Measurements from ENCODE around the gene GTPBP3. TPM values are rescaled to one million over a fixed set of nuclear protein-coding genes. Genes with fewer than 3 reads are reported as not detected.

GTPBP3 gene
- total and polyA plus RNA-seq, 9 of the 15 experiments (the other 6 are each of a cell fraction or from before 2014, with no cell fraction given), result 4.9 to 124 (median 22.6) TPM

- no peak for TF ChIP-seq NFXL1 (CRISPR knock-in tag; IDR thresholded peaks at IDR 0.05)
- no peak for TF ChIP-seq ATF6 (CRISPR knock-in tag; IDR thresholded peaks at IDR 0.05)
- no peak for TF ChIP-seq RBM22 (IDR thresholded peaks at IDR 0.05; ENCODE audit: low read depth, low read length, poor library complexity, severe bottlenecking)
- TF ChIP-seq PML (IDR thresholded peaks at IDR 0.05; ENCODE audit: low read length), result 0 out of 2 replicates have a peak, but pooled peaks have one; percentile 36
- peak; percentile 98 for TF ChIP-seq KLF1 (tag; IDR thresholded peaks at IDR 0.05)
- TF ChIP-seq ZBTB9 (CRISPR knock-in tag; IDR thresholded peaks at IDR 0.05), result no peak
- TF ChIP-seq ZBED1 (IDR thresholded peaks at IDR 0.05), result no peak
- TF ChIP-seq SMARCA5 (IDR thresholded peaks at IDR 0.05), result no peak
- no peak for TF ChIP-seq HLTF (IDR thresholded peaks at IDR 0.05)
- TF ChIP-seq ZNF76 (CRISPR knock-in tag; IDR thresholded peaks at IDR 0.05; ENCODE audit: borderline replicate concordance), result no peak
- TF ChIP-seq ZNF197 (CRISPR knock-in tag; IDR thresholded peaks at IDR 0.05; ENCODE audit: low read depth), result no peak
- no peak for TF ChIP-seq ZBTB5 (IDR thresholded peaks at IDR 0.05)
- peak; percentile 97 for TF ChIP-seq SP1 (CRISPR knock-in tag; IDR thresholded peaks at IDR 0.05)
- no peak for TF ChIP-seq TGIF2 (CRISPR knock-in tag; IDR thresholded peaks at IDR 0.05)
- TF ChIP-seq PCBP1 (IDR thresholded peaks at IDR 0.05; ENCODE audit: low read depth, low read length, poor library complexity, severe bottlenecking), result peak; percentile 79
- no peak for TF ChIP-seq ZNF217 (CRISPR knock-in tag; IDR thresholded peaks at IDR 0.05)
- peak; percentile 68; the same call in 1 of the 2 replicates for TF ChIP-seq STAT6 (CRISPR knock-in tag; IDR thresholded peaks at IDR 0.05)
- 0 out of 2 replicates have a peak, but pooled peaks have one; percentile 18 for TF ChIP-seq CTBP1 (IDR thresholded peaks at IDR 0.05; ENCODE audit: borderline replicate concordance)
- TF ChIP-seq ZC3H4 (CRISPR knock-in tag; IDR thresholded peaks at IDR 0.05; ENCODE audit: borderline replicate concordance), result no peak
Observed at GRCh38 chr19:17332677-17333581, 4.4 kb upstream of the GTPBP3 start (continued).
